K562 (cell line): ENCODE results near the gene PHYKPL.

ENCODE experiments used
- CTCF ChIP-seq, 3 experiments: IDR thresholded peaks in 2 of 3; conservative IDR thresholded peaks in 1 of 3; 2 replicates each; pipeline ENCODE4 v1.5.1; 2011 to 2012; ENCODE audit warnings: low read length in 3 of 3, mild to moderate bottlenecking in 3 of 3, control low read depth in 2 of 3, improper control_type of control experiment in 1 of 3, inconsistent platforms in 1 of 3, low read depth in 1 of 3, mixed read lengths in 1 of 3, moderate library complexity in 1 of 3; ENCODE audit not compliant: insufficient read depth in 2 of 3
- CUX1 ChIP-seq: fragments of 200-800 bp; sonication (Bioruptor generic); IDR thresholded peaks from 2 replicates; pipeline ENCODE4 v1.6.1; 2016; ENCODE audit warnings: missing genetic modification characterization, missing compliant biosample characterization
- E2F8 ChIP-seq: fragments of 450-650 bp; IDR thresholded peaks from 2 replicates; pipeline ENCODE4 v1.7.1; 2018; ENCODE audit warnings: mild to moderate bottlenecking, low read depth; ENCODE audit not compliant: partially characterized antibody
- NFYB ChIP-seq: IDR thresholded peaks from 2 replicates; pipeline ENCODE4 v1.6.1; 2011; ENCODE audit warnings: mild to moderate bottlenecking, moderate library complexity; ENCODE audit not compliant: insufficient read length; ENCODE audit errors: extremely low read depth
- POLR2AphosphoS5 ChIP-seq: IDR thresholded peaks from 2 replicates; pipeline ENCODE4 v1.6.1; 2011; ENCODE audit warnings: mild to moderate bottlenecking, low read depth, low read length, moderate library complexity; ENCODE audit not compliant: control insufficient read depth, insufficient read depth
- SIN3A ChIP-seq, 2 experiments: fragments of 150-350 bp in 1 of 2; IDR thresholded peaks; 2 replicates each; pipeline ENCODE4 v1.6.1; 2011 to 2016; ENCODE audit warnings: borderline replicate concordance in 2 of 2, low read depth in 2 of 2, low read length in 2 of 2, mild to moderate bottlenecking in 2 of 2, moderate library complexity in 2 of 2; ENCODE audit not compliant: control insufficient read depth in 1 of 2
- TAF1 ChIP-seq: IDR thresholded peaks from 2 replicates; pipeline ENCODE4 v1.6.1; 2011; ENCODE audit warnings: mild to moderate bottlenecking, low read length, moderate library complexity; ENCODE audit not compliant: insufficient read depth, control insufficient read depth, severe bottlenecking; ENCODE audit errors: extremely low read depth
- TCFL5 ChIP-seq: fragments of 250-450 bp; sonication (Bioruptor Pico); conservative IDR thresholded peaks from 2 replicates; pipeline ENCODE4 v1.6.1; 2021; ENCODE audit warnings: mild to moderate bottlenecking, moderate library complexity, matching md5 sums
- ZC3H11A ChIP-seq: IDR thresholded peaks from 2 replicates; pipeline ENCODE4 v1.6.1; 2012; ENCODE audit warnings: low read depth, low read length, improper control_type of control experiment
- ZFP36 ChIP-seq: fragments of 150-350 bp; IDR thresholded peaks from 2 replicates; pipeline ENCODE4 v1.6.1; 2018; ENCODE audit warnings: low read length, low read depth; ENCODE audit not compliant: partially characterized antibody
- ZKSCAN3 ChIP-seq: fragments of 250-450 bp; sonication (Bioruptor Pico); IDR thresholded peaks from 2 replicates; pipeline ENCODE4 v1.4.0; 2020
- ZNF764 ChIP-seq: fragments of 250-450 bp; sonication (Bioruptor Pico); IDR thresholded peaks from 2 replicates; pipeline ENCODE4 v1.4.0; 2020; ENCODE audit warnings: low read depth, mild to moderate bottlenecking, moderate library complexity

- TF ChIP-seq ZFP36, result no peak
- TF ChIP-seq ZNF764, result no peak
- TF ChIP-seq POLR2AphosphoS5, result no peak
- no peak for TF ChIP-seq ZKSCAN3 (CRISPR knock-in tag)
- no peak for TF ChIP-seq NFYB
- no peak for TF ChIP-seq CUX1 (CRISPR knock-in tag)
- no peak for TF ChIP-seq CTCF (IDR thresholded peaks at IDR 0.05 in 2 of 3, conservative IDR thresholded peaks at IDR 0.05 in 1 of 3; ENCODE audit: insufficient read depth in 2 of 3, low read depth in 1 of 3, low read length in 3 of 3)
- no peak for TF ChIP-seq TCFL5 (CRISPR knock-in tag)
- TF ChIP-seq ZC3H11A, result no peak
- TF ChIP-seq SIN3A (IDR thresholded peaks at IDR 0.05; ENCODE audit: borderline replicate concordance in 2 of 2, control insufficient read depth in 1 of 2, low read depth in 2 of 2, low read length in 2 of 2), result no peak
- no peak for TF ChIP-seq E2F8
- TF ChIP-seq TAF1, result no peak
Measured at GRCh38 chr5:178271726-178272479, 39.3 kb upstream of the PHYKPL start.
